OCI-LY7 (cell line): ENCODE data around the gene CARS1. TPM values are rescaled to one million over a fixed set of nuclear protein-coding genes. Genes with fewer than 3 reads are reported as not detected.

Experiments
- BruUV-seq: library from RNA; stranded (reverse); fragments of 400-500 nt; replicated peaks from 2 replicates; lab custom pipeline; 2021; lab: Mats Ljungman, UMichigan
- CTCF ChIA-PET: fragments of 300-600 bp; sonication (Branson Sonifier 250); formaldehyde crosslinking; loops from one replicate; lab custom pipeline; 2022; ENCODE audit warnings: antibody characterized with exemption; ENCODE audit not compliant: unreplicated experiment; lab: Charles Lee
- POLR2A ChIA-PET: fragments of 300-600 bp; sonication (Branson Sonifier 250); formaldehyde crosslinking; loops from one replicate; lab custom pipeline; 2022; ENCODE audit warnings: antibody characterized with exemption; lab: Charles Lee
- DNase-seq: peaks from one replicate; pipeline ENCODE4 v3.0.0-alpha.2; 2015; ENCODE audit warnings: low spot score
- H2AFZ ChIP-seq: fragments of 200-600 bp; sonication (generic), shearing (Covaris generic); 2 replicates; pipeline ENCODE4 v1.6.1; 2014; ENCODE audit warnings: mild to moderate bottlenecking, antibody characterized with exemption, low read length, moderate library complexity
- H3K27ac ChIP-seq: fragments of 200-600 bp; sonication (generic); 2 replicates; pipeline ENCODE4 v1.5.1; 2014; ENCODE audit warnings: mixed run types, low read depth, mild to moderate bottlenecking, moderate library complexity, low read length, inconsistent platforms; ENCODE audit not compliant: poor library complexity, severe bottlenecking
- H3K36me3 ChIP-seq: fragments of 200-600 bp; sonication (generic); 2 replicates; pipeline ENCODE4 v1.6.1; 2014; ENCODE audit warnings: mild to moderate bottlenecking, antibody characterized with exemption, low read length, moderate library complexity, mixed read lengths; ENCODE audit not compliant: insufficient read depth
- H3K4me1 ChIP-seq: fragments of 200-600 bp; sonication (generic); 2 replicates; pipeline ENCODE4 v1.5.1; 2014; ENCODE audit warnings: mild to moderate bottlenecking, low read length; ENCODE audit not compliant: insufficient read depth, poor library complexity, severe bottlenecking
- H3K4me2 ChIP-seq: fragments of 200-600 bp; sonication (generic); 2 replicates; pipeline ENCODE4 v1.6.1; 2014; ENCODE audit warnings: mild to moderate bottlenecking, low read length
- H3K4me3 ChIP-seq: fragments of 200-600 bp; sonication (generic); 2 replicates; pipeline ENCODE4 v1.5.1; 2014; ENCODE audit warnings: mild to moderate bottlenecking, low read depth, low read length; ENCODE audit not compliant: poor library complexity, severe bottlenecking
- H3K79me2 ChIP-seq: fragments of 200-600 bp; sonication (generic); 2 replicates; pipeline ENCODE4 v1.6.1; 2016; ENCODE audit warnings: low read depth, mild to moderate bottlenecking, low read length, moderate library complexity, mixed read lengths; ENCODE audit not compliant: insufficient read depth
- H3K9me2 ChIP-seq: fragments of 200-600 bp; sonication (generic); 2 replicates; pipeline ENCODE4 v1.6.1; 2016; ENCODE audit warnings: mild to moderate bottlenecking, low read length, mixed read lengths; ENCODE audit not compliant: insufficient read depth
- H3K9me3 ChIP-seq: fragments of 200-600 bp; sonication (generic); 2 replicates; pipeline ENCODE4 v1.6.1; 2014; ENCODE audit warnings: mild to moderate bottlenecking, mixed run types, low read length, mixed read lengths
- H4K20me1 ChIP-seq: fragments of 200-600 bp; sonication (generic); 2 replicates; pipeline ENCODE4 v1.6.1; 2014; ENCODE audit warnings: mild to moderate bottlenecking, antibody characterized with exemption, low read length, moderate library complexity, mixed read lengths; ENCODE audit not compliant: insufficient read depth
- EZH2phosphoT487 ChIP-seq: fragments of 200-600 bp; sonication (generic); IDR thresholded peaks from 2 replicates; pipeline ENCODE4 v1.6.1; 2018; ENCODE audit warnings: low read depth, borderline replicate concordance, mild to moderate bottlenecking, mixed run types, antibody characterized with exemption, low read length, moderate library complexity, mixed read lengths
- intact Hi-C: fragments of 100-400 bp; cut with micrococcal nuclease; formaldehyde crosslinking; loops from one replicate; pipeline ENCODE4 v1.10.0; 2022; ENCODE audit not compliant: unreplicated experiment
- total RNA-seq, 2 experiments: library from RNA; depleted of rRNA in 1 of 2; stranded (reverse); fragments of >200 nt in 1 of 2; shearing (Covaris generic) in 1 of 2; gene quantifications; 2 replicates each; pipeline ENCODE4 v1.2.3, GENCODE V29; 2014 to 2022
- TF ChIP-seq, protein P1 (sequence below): fragments of 200-600 bp; sonication (generic); conservative IDR thresholded peaks from 2 replicates; pipeline ENCODE4 v1.5.1; 2014; ENCODE audit warnings: mild to moderate bottlenecking, antibody characterized with exemption, low read length, moderate library complexity, mixed read lengths

The CARS1 gene
- total RNA-seq, 2 experiments from 2014 or later = 58.3 to 88.8 TPM

- no peaks in the 10 kb centered on the region for H3K79me2 ChIP-seq
- H4K20me1 ChIP-seq = no peaks in the 10 kb centered on the region
- no peak overlapping the region for H3K4me3 ChIP-seq
- no peak for DNase-seq
- H3K36me3 ChIP-seq = no peaks in the 10 kb centered on the region
- ChIA-PET CTCF (no interaction called here), POLR2A (no interaction called here)
- H3K4me2 ChIP-seq = no peak overlapping the region
- intact Hi-C loops = no loop called here
- no peak for TF ChIP-seq EZH2phosphoT487
- TF ChIP-seq, protein P1, sequence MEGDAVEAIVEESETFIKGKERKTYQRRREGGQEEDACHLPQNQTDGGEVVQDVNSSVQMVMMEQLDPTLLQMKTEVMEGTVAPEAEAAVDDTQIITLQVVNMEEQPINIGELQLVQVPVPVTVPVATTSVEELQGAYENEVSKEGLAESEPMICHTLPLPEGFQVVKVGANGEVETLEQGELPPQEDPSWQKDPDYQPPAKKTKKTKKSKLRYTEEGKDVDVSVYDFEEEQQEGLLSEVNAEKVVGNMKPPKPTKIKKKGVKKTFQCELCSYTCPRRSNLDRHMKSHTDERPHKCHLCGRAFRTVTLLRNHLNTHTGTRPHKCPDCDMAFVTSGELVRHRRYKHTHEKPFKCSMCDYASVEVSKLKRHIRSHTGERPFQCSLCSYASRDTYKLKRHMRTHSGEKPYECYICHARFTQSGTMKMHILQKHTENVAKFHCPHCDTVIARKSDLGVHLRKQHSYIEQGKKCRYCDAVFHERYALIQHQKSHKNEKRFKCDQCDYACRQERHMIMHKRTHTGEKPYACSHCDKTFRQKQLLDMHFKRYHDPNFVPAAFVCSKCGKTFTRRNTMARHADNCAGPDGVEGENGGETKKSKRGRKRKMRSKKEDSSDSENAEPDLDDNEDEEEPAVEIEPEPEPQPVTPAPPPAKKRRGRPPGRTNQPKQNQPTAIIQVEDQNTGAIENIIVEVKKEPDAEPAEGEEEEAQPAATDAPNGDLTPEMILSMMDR = no peak
- BruUV-seq = no TSS peak
- no peak overlapping the region for H3K27ac ChIP-seq
- H3K9me3 ChIP-seq = no peaks in the 10 kb centered on the region
- no peak overlapping the region for H2AFZ ChIP-seq
- no peaks in the 10 kb centered on the region for H3K4me1 ChIP-seq
- H3K9me2 ChIP-seq = no peaks in the 10 kb centered on the region
Observed at GRCh38 chr11:3087373-3087772, 30.1 kb upstream of the CARS1 start.

GRCh38 chr11:3086671-3087150, 29.5 kb upstream of the CARS1 start:
- ChIA-PET POLR2A (no interaction called here), CTCF (no interaction called here)
- no TSS peak for BruUV-seq
- no peak overlapping the region for H3K27ac ChIP-seq
- no peak for TF ChIP-seq EZH2phosphoT487
- TF ChIP-seq, protein P1 = no peak
- no peak for DNase-seq
- no peaks in the 10 kb centered on the region for H3K79me2 ChIP-seq
- no peaks in the 10 kb centered on the region for H3K4me1 ChIP-seq
- no peaks in the 10 kb centered on the region for H3K9me3 ChIP-seq
- H3K4me2 ChIP-seq = no peak overlapping the region
- no peak overlapping the region for H3K4me3 ChIP-seq
- H3K36me3 ChIP-seq = no peaks in the 10 kb centered on the region
- no peak overlapping the region for H2AFZ ChIP-seq
- no peaks in the 10 kb centered on the region for H4K20me1 ChIP-seq
- intact Hi-C loops = no loop called here
- no peaks in the 10 kb centered on the region for H3K9me2 ChIP-seq

DNA sequence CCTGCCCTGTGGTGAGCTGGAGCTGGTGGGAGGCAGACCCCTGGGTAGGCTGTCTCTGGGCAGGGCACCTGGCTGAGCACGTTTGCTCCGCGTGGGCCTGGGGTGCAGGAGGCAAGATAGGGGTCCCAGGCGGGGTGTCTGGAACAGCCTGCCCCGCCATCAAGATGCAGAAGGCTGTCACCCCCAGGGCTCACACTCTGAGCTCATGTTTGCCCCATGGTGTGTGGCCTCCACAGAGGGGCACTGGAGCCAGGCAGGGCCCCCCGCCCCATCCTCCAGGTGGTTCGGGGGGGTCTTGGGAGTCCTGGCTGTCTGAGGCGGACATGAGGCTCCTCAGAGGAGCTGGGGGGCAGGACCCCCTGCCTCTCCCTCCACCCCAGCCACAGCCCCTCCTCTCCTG, 28.9 kb upstream of the CARS1 start:
- ChIA-PET CTCF (no interaction called here), POLR2A (no interaction called here)
- intact Hi-C loops = no loop called here
- Histone ChIP-seq H3K4me3 (no peak overlapping the region), H2AFZ (no peak overlapping the region), H3K9me2 (no peaks in the 10 kb centered on the region), H3K4me1 (no peaks in the 10 kb centered on the region), H3K79me2 (no peaks in the 10 kb centered on the region), H3K27ac (no peak overlapping the region), H3K9me3 (no peaks in the 10 kb centered on the region), H3K4me2 (no peak overlapping the region), H4K20me1 (no peaks in the 10 kb centered on the region), H3K36me3 (no peaks in the 10 kb centered on the region)
- TF ChIP-seq, protein P1 = no peak
- no peak for TF ChIP-seq EZH2phosphoT487
- BruUV-seq = no TSS peak
- DNase-seq = no peak
